HG02571 (cell line): Measurements from ENCODE around the gene EEF2K.
A peak's percentile ranks its signal among the peaks of the same experiment; 100 is the strongest.
"Not testable (repeated sequence)": the region's sequence is repeated elsewhere in the genome, so short reads cannot be mapped to it uniquely, and the experiment has no call there.

Experiments
- ATAC-seq: cut with Tn5 transposase; IDR thresholded peaks from one replicate; pipeline ENCODE4 v1.9.1; 2021; ENCODE audit warnings: mild to moderate bottlenecking, moderate library complexity; ENCODE audit not compliant: unreplicated experiment

Gene EEF2K

DNA sequence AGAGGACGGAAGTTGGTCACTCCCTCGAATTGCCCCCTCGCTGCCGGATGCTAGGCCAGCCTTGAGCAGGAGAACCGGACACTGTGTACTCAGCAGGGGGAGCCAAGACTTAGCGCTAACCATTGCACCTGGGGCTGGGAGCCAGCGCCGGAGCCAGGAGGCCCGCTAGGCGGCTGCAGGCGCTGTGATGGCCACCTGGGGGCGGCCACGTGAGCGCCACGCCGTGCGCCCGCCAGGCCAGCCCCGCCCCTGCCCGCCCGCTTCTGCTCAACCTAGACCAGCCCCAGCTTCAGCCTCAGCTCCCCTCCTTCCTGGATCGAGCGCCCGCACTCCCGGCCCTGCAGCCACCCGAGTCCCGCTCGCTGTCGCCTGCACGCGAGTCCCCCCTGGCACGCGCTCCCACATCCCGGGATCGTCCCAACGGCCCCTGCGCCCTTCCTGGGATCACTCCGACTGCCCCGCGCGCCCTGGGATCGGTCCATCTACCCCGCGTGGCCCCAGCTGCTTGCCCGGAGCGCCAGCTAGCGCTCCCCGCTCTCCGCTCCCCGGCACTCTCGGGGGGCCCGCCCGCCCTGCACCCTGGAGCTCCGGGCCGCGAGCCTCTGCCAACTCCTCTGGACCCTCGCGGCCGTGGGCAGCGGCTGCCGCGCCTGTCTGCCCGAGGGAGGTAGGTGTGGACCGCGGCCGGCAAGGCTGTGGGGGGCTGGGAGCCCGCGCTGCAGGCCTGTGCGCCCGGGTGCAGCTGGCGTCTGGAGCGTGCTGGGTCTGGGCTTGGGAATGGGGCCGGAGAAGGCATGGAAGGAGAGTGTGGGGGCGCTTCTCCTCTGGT is at the start of gene EEF2K:
TSS of gene EEF2K (plus strand) at position 266 of the 829 bp plus-strand sequence. CDS start 19,452 bp downstream, outside the sequence.
- ATAC-seq: peak; percentile 86

DNA sequence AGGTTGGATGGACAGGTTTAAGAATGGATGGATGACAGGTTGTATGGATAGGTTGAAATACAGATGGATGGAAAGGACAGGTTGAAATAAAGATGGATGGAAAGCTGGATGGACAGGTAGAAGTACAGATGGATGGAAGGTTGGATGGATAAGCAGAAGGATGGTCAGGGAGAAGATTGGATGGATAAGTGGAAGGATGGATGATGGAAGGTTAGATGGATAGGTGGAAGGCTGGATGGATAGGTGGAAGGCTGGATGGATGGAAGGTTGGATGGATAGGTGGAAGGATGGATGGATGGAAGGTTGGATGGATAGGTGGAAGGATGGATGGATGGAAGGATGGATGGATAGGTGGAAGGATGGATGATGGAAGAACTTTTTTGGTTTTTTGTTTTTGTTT is 44.7 kb upstream of the EEF2K start:
- no peak for ATAC-seq

DNA sequence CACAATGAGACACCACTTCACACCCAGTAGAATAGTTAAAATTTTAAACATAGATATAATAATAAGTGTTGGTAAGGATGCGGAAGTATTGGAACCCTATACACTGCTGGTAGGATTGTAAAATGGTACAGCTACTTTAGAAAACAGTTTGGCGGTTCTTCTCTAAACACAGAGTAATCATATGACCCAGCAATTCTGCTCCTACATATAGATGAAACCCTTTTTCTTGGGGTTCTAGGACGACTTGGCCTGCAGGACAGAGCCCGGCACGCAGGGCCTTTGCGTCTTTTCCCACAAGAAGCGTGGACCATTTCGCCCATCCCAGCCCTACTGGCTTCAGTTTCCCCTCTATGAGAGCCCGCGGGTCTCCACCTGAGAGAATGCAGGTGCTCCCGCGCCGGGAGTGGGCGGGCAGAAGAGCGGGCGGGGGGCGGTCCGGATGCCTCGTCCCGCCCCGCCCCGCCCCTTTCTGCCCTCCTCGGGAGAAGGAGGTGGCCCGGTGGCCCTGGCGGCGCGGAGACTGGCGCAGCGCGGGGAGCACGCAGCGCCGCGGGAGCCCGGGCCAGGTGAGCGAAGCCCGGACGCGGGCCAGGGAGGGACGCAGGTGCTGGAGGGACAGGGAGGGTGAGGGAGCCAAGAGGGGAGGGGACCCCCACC is 44.0 kb upstream of the EEF2K start, which contains the start of gene SDR42E2:
TSS of gene SDR42E2 (plus strand) at position 508 of the 657 bp plus-strand sequence. CDS start 3,077 bp downstream, outside the sequence.
- ATAC-seq: no peak

DNA sequence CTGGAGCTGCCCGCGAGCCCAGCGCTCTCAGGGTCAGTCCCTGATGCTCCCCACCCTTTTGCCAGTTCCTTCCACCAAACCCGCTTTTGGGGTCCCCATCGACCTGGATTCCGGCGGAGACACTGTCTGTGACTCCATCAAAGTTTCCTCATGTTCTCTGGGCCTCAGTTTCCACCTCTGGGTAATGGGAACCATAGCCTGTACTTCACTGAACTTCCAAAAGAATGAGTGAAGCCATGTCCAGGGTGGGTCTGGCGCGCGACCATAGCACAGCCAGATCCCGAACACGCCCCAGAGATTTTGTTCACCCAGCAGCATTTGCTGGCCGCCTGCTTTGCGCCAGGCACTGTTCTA is 43.4 kb upstream of the EEF2K start:
- ATAC-seq: no peak

DNA sequence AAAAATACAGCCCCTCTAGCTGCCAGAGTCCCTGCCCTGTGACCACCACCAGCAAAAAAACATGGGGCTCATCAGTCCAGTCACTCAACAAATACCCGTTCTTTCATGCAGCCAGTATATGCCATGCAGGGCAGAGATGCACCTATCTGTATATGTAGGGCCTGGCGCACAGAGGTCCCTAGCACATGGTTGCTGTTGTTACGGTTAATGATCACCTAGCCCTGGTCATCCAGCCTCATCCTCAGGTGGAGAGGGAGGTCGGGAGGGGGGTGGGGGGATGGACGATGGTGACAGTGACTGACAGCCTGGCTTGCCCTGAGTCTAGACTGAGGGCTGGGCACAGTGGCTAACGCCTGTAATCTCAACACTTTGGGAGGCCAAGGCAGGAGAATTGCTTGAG is 42.3 kb upstream of the EEF2K start:
- ATAC-seq: no peak

DNA sequence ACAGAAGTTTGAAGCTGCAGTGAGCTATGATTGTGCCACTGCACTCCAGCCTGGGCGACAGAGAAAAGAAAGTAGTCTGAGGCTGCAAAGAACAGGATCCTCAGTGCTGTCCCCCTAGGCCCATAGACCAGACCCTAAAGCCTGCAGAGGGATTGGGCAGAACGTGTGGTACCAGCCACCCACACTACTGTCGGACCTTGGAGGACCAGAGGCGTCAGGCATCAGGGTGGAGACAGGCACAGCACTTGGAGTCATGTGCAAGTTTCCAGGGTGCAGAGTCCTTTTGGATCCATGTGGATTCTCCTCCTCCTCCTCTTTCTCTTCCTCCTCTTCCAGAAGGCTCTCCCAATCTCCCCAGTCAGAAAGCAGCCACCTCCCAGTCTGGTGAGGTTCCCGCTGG is 41.6 kb upstream of the EEF2K start:
- ATAC-seq: no peak

DNA sequence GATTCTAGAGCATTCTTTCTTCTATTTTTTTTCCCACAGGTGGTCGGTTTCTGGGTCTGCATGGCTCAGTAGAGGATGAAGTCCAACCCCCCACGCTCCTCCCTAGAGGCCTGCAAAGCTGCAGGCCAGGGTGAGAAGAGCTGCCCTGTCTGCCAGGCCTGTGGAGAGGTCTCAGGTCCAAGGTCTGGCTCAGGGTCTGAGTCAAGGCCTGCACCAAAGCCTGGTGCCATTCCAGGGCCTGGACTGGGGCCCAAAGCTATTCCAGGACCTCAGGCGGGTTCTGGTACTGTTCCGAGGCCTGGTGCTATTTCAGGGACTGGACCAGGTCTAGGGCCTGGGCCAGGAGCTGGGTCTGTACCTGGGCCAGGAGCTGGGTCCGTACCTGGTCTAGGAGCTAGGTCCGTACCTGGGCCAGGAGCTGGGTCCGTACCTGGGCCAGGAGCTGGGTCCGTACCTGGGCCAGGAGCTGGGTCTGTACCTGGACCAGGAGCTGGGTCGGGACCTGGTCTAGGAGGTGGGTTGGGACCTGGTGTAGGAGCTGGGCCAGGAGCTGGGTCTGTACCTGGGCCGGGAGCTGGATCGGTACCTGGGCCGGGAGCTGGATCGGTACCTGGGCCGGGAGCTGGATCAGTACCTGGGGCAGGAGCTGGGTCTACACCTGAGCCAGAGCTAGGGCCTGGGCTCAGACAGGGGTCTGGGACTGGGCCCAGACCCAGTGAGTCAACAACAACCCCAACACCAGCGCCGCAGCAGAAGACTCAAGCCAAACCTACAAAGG is 40.4 kb upstream of the EEF2K start:
- no peak for ATAC-seq

DNA sequence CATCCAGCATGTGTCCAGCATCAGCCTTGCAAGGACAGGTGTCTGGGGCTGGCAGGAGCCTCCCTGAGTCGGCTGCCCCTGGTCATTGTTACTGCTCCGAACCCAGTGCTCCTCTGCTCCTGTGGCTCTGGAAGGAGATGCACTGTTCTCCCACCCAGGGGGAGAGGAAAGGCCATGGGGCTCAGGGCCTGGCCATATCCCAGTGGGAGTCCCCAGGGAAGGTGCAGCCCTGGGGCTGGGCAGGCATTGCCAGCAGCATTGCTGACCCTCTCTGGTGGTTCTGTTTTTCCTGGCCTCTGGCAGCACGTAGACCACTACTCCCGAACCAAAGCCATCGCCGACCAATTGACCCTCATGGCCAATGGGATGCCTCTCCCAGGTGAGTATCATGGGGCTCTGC is 34.1 kb upstream of the EEF2K start:
- ATAC-seq: no peak

DNA sequence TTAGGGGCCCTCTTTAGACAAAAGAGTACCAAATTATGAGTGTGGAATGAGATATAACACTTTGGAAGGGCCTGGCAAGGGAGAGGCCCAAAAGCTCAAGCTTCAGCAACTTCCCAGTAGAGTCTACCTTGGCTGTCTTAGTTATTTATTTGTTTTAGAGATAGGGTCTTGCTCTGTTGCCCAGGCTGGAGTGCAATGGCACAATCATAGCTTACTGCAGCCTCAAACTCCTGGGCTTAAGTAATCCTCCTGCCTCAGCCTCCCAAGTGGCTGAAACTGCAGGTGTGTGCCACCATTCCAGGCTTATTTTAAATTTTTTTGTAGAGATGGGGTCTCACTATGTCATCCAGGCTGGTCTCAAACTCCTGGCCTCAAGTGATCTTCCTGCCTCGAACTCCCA is 33.4 kb upstream of the EEF2K start:
- ATAC-seq: not testable (repeated sequence)

DNA sequence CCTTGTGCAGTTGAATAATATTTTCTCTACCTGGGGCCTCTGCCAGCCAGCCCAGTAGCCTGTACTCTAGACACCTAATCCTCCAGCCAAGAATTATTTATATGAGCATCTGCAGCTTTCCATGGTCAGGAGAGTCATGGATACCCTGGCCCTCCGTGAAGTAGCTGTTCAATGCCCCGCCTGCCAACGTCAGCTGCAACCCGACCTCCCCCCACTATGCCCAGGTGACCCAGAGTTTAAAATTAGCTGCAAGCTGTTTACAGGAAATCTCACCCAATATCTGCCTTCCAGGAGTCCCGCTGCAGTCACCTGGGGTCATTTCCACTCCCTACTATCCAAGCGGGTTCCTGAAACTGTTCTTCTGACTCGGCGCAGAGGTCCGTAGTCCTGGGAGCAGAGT is 31.4 kb upstream of the EEF2K start:
- ATAC-seq: no peak

DNA sequence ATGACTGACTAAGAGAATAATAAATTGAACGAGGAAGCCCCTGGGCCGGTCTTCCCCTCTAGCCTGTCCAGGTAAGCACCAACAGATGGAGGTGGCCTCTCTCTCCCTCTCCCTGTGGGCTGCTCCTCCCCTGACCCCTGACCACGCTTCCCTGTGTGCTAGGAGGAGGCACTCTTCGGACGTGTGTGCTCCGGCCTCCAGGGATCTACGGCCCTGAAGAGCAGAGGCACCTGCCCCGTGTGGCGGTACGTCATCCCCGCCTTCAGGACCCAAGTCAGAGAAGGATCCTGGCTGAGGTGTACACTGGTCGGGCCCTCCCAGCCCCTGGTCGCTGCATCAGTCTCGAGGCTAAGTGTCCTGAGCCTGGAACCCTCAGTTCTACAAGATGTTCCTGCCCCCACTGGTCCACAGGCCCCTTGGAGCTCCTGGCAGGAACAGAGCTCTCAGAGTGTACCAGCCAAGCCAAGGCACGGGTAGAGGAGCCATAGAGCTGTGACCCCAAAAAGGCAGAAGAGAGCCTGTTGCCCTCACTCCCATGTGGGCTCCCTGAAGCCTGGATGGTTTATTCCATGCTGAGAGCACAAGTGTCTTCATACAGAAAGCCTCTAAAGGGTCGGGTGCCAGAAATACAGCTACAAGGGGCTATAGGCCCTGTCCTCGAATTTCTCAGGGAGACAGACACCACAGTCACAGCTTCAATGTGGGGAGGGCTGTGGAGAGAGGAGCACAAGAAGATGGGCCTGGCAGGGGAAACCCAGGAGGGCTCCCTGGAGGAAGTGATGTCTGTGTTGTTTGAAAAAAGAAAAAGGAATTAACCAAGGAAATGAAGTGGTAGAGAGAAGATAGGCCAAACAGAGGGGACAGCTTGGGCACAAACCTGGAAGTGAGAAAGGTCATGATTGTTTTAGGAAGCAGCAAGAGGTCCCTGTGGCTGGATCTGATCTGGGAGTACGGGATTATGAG is 27.8 kb upstream of the EEF2K start:
- no peak for ATAC-seq

DNA sequence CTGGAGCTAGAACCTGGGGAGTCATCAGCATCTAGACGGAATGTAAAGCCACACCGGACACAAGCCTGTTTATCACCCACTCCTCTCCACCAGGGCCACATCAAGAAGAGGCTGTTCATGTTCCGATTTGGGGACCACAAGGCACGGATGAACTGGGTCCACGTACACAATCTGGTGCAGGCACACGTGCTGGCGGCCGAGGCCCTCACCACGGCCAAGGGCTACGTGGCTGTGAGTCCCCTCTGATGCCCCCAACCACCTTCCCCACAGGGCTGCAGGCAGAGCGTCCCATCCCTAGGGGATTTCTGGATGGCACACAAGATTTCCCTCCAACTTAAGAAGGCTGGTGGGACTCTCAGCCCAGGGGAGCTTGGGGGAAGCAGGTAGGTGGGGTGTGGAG is 24.7 kb upstream of the EEF2K start:
- no peak for ATAC-seq

DNA sequence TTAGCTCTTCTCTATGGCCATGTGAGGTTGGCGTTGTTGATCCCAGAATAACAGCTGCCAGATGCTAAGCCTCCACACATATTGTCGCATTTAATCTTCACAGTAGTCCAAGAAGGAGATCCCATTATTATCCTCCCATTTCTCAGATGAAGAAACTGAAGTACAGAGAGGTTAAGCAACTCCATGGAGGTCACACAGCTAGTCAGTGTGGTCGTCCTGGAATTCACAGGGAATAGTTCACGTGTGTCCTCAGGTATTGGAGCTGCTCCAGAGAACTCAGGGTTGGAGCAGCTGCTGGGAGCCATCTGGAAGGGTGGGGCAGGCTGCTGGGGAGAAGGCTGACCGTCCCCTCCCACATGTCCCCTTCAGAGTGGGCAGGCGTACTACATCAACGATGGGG is 24.2 kb upstream of the EEF2K start:
- ATAC-seq: no peak

DNA sequence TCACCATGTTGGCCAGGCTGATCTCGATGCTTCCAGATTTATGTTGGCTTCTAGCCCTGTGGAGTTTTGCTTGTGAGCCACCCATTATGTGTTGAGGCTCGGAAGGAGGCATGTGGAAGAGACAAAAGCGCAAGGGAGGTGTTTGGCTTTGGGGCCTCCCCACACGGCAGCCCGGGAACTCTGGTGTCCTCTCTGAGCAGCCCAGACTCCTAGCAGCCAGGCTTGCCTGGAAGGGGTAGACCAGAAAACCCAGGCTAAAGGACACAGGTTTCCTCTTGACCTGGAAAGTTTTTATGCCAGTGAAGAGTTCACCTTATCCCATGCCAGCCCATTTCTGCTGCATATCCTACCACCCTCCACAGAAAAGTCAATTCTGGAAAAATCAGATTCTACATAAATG is 22.7 kb upstream of the EEF2K start:
- ATAC-seq: no peak

DNA sequence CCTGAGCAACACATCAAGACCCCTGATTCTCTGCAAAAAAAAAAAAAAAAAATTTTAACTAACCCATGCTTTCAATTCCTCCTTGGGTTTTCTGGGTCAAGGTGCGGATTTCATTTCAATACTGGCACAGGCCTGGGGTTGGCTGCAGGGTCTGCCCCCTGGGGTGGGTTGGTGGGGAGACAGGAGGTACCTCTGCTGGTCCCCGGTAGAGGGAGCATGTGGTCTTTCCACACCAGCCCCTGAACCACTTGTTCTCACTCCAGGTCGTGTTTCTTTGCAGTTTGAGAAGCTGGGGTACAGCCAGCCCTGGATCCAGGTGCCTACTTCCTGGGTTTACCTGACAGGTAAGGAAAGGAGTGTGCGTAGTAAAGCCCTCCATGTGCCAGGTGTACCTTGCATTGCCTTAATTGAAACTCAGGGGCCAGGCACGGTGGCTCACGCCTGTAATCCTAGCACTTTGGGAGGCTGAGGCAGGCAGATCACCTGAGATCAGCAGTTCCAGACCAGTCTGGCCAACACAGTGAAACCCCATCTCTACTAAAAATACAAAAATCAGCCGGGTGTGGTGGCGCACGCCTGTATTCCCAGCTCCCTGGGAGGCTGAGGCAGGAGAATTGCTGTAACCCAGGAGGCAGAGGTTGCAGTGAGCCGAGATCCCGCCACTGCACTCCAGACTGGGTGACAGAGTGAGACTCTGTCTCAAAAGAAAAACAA is 22.0 kb upstream of the EEF2K start:
- ATAC-seq: no peak

DNA sequence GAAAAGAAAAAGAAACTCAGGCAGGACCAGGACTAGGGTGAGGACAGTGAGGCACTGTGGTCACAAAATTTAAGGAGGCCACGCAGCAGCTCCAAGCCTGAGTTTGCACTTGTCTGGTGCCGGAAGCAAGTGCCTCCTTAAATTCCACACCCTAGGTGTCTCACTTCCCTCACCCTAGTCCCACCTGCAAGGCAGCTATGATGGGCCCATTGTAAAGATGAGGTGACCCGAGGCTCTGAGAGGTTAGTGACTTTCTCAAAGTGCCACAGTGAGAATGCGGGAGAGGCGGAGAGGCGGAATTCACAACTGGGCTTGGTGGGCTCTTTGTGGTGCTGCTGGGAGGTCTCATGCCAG is 21.5 kb upstream of the EEF2K start:
- no peak for ATAC-seq

DNA sequence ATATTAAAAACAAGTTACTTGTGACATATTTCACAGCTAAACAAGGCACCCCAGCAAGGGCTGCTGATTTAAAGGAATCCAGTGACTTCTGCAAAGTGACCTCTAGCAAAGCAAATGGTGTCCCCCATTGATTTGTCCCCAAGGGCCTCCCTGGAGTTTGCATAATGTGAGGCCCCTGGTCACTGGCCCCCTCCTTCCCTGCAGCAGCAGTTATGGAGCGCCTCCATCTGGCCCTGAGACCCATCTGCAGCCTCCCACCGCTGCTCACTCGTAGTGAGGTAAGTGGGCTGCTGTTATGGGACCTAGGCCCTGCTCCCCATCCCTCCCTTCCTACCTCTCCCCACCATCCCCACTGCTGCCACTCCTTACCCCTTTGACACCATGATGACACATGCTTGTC is 19.6 kb upstream of the EEF2K start:
- ATAC-seq: no peak

DNA sequence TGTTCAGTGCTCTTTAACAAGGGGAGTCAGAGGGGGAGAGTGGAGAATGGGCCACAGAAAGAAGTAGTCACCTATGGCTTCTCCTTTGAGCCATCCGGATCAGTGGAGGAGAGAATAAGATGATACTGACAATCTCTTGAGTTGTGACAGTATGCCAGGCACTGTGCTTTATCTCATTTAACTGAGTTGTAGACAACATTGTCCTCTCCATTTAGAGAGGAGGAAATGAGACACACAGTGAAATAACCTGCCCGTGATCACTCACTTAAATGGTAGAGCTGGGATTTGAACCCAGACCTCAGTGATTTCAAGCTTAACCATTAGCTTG is 17.8 kb upstream of the EEF2K start:
- ATAC-seq: no peak

DNA sequence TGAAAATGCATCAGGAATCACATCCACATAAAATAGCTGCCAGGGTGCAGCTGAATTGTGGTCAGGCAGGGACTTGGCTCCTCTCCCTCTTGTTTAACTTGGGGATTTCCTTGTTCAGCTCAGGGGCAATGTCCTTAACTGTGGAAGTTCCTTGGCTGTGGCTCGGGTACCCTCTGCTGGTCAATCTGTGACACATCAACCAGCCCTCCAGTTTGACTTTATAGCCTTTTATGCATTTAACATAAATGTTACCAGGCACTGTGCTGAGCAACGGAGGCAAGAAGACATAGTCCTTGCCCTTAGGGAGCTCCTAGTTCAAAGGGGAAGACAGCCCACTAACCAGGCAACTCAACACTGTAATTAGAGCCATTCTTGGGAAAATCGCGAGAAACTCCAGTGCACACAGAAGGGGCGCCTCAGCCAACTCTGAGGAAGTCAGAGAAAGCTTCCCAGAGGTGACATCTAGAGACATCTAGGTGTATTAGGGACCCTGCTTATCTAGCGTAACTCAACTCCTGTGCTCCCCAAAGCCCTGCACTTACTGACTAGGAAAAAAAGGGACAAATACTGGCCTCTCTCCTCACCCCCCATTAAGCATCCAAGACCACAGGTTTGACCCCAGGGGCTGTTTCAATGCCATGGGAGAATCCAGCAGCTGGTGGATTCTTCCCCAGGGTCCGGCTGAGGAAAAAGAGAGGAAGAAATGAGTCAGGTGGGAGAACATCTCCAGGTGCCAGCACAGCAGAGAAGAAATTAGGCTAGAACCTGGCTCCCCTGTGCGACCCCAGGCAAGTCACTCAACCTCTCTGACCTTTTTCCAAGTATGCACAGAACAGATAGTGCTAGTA is 17.3 kb upstream of the EEF2K start:
- ATAC-seq: no peak
